GM21390 (cell line): Measurements from ENCODE around the gene FKBP15.

Experiments
- ATAC-seq: cut with Tn5 transposase; IDR thresholded peaks from one replicate; pipeline ENCODE4 v1.9.1; 2021; ENCODE audit not compliant: unreplicated experiment

Gene FKBP15

DNA sequence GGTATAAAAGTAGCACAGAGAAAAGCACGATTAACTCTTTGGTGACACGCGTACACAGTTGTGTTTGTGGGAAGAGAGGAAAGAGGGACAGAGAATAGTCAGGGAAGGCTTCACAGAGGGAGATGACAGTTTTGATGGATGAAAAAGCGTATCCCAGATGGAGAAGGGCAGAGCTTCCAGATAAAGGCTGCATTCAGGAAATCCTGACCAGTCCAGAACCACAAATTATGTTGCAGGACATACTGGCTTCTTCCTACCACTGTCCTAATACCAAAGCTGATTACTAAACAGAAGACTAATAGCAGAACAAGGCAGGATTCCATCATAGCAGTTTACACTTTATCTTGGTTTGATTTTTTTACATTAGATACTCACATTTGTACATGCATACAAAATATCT lies 35.8 kb downstream of the FKBP15 start:
- no peak for ATAC-seq

DNA sequence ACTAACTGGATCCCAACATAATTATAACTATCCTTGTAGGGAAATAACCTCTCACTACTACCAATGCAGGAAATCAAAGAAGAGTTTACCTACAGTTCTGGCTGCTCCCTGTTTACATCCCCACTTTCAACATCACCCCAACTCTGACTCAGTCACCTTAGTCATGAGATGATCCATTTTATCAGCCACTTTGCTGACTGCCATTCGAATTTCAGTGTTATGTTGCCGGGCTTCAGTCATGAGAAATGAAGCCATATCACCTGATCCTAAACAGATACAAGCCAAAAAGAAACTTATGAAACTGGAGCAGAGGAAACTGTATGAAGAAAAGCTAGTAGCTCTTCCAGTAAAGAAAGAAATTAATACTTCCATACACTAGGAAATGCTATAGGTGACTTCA lies 36.5 kb downstream of the FKBP15 start:
- ATAC-seq: no peak

DNA sequence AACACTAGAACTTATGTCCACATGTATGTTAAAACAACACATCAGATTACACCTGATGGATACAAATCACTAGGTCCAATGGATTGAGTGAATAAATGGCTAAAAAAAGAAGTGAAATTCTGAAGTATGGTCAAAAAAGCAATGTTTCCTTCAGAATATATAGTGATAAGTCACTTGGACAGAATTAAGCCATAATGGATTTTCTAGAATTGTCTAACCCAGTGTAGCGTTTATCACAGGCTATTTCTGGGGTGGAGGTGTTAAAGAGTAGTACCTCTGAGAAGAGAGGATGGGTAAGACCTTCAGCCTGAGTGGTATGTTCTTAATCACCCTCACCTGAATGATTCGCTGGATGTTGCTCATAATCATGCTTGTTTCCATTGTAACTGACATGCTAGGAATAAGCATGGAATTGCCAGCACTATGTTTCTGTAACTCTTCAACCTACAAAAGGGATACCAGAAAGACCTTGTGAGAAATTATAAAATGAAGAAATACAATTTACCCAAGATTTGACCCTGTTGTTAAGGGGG lies 37.1 kb downstream of the FKBP15 start:
- ATAC-seq: no peak

DNA sequence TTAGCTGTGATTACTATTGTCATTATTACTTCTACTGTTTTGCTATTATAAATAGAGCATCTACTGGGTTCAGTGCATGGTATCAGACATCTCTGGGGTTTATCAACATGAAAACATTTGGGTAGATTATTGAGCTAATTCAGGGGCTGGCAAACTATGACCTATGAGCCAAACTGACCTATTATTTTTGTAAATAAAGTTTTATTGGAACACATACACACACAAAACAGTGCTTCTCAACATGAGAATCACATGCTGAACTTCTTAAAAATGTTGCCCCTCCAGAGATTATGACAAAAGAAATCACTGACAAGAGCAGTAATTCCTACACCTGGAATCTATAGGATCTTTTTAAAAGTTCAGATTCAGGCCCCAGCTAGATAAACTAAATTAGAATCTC lies 39.9 kb downstream of the FKBP15 start:
- ATAC-seq: no peak

DNA sequence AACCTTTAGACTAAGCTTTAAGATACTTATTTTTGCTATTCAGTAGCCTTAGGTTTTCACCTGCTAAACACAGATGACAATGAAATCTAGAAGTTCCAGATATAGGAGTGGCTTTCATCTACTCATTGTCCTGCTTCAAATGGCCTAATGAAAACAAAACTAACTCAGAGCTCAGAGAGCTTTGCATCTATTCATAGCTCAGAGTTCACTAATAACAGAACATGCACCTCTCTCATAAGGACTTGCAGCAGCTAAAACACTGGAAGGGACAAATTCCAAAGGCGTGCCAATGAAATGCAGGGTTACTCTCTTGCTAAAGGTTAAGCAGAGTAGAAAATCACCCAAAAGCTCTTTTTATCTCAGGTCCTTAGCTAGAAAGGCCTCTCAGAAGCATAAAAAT lies 41.2 kb downstream of the FKBP15 start:
- ATAC-seq: peak; percentile 81

DNA sequence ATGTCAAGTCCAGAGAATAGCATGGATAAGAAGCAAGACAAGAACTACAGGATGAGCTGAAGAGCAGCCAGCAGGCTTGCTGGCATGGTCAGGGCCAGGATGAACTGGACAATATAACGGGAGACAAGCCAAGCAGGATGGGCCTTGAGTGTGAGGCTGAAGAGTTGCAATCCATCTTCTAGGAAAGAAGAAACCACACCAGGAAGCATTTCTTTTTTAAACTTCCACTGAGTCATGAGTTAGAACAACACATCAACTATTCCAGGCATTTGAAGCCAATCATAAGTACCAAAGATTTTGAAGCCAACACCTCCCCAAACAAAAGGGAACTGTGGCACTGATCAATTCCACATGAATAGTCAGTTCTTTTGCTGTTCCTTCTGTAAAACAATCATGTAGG lies 43.0 kb downstream of the FKBP15 start:
- ATAC-seq: no peak

DNA sequence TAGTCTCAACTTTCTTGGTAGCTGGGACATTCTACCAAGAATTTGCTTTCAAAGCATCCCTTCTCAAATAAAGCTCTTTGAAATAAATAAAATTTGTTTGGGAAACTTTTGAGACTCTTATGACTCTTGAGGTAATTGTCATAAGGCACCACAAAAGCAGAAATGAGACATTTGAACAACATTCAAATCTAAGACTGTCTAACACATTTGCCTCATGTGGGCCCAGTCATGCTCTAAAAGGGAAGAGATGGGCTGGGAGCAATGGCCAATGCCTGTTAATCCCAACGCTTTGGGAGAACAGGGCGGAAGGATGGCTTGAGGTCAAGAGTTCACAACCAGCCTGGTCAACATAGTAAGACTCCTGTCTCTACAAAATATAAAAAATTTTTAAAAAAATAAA lies 43.8 kb downstream of the FKBP15 start:
- ATAC-seq: no peak

DNA sequence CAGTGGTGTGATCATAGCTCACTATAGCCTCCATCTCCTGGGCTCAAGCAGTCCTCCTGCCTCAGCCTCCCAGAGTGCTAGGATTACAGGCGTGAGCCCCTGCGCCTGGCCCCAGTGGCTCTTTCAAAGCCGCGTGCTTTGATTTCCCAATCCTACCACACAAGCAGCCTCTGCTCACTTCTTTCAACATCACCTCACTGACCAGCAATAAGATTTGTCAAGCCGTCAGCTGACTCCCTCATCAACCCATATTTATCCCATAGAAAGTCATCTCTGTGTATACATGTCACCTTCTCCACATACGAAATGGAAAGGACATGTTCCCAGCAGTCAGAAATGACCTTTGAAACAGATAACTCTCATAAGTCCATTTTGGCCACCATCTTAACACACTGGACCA lies 44.3 kb downstream of the FKBP15 start:
- ATAC-seq: no peak

DNA sequence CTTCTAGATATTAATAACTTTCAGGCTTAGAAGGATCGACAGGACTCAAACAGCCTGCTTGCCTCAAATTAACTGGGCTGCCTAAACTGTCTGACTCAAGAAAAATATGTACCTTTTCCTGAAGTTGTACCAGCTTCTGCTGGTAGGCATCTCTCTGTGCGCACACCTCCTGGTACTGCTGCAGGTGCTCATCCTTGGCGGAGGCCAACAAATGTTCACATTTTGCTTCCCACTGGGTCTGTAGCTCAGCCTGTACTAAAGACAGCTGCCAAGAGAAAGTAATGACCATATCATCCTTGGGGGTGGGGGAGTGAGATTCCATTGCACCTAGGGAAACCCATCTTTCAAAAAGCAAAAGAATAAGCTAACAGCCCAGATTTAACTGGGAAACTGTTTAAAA lies 47.7 kb downstream of the FKBP15 start:
- ATAC-seq: no peak

DNA sequence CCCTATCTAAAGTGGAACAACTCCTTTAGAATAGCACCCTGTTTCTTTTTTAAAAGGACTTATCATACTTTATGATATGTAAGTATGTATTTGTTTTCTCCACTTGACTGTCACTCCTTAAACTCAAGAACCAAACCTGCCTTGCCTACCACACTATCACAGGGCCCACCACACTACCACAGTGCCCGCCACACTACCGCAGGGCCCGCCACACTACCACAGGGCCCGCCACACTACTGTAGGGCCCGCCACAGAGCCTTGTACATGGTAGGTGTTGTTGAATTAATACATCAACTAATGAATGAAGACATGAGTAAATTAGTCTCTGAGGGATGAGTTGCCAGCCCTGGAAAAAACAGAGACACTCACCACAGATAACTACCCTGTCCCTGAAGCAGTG lies 52.3 kb downstream of the FKBP15 start:
- no peak for ATAC-seq

DNA sequence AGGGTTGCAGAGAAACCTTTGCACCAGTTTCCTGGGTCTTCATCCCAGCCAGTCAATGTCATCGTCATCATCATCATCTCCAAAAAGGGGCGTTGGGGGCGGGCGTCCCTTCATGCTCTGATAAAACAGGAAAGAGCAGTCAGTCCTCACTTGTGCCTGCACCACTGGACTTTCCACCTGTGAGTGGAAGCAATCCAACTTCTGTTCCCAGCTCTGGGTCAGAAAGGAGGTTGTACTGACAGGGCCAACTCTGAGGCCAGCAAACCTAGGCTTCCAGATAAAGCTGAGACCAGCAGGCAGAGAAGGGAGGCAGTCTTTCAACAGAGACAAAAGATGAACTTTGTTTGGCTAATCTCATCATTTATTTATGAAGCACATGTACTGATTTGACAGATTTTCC lies 55.0 kb downstream of the FKBP15 start:
- no peak for ATAC-seq

DNA sequence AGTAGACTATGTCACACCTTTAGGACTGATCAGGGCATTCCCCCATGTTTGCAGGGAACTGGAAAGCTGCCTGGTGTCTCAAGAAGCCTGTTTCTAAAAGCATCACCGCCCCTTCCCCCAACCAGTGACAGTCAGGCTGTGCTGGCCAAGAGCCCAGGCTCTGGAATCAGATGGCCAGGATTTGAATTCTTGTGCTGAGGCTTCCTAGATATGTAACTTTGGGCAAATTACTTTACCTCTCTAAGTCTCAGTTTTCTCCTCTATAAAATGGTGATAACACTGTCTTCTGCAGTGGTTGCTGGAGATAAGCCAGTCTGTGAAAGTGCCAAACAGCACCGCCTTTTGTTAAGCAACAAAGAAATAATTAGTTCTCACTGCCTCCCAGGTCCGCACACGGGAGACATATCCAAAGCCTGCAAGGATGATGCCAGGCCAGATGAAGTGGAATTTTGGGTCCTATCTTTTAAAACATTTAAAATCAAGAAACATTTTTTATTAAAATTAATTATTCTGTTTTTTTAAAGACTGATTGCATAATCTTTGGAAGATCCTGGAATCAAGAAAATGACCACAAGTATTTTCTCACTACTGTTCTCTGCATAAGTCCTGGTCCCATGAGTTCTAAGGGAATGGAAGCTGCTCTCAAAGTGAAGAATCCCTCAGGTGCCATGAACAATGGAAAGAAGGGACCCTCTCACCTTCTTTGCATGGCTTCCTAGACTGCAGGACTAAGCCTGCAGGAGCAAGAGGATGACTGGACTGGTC lies 56.4 kb downstream of the FKBP15 start:
- ATAC-seq: no peak

DNA sequence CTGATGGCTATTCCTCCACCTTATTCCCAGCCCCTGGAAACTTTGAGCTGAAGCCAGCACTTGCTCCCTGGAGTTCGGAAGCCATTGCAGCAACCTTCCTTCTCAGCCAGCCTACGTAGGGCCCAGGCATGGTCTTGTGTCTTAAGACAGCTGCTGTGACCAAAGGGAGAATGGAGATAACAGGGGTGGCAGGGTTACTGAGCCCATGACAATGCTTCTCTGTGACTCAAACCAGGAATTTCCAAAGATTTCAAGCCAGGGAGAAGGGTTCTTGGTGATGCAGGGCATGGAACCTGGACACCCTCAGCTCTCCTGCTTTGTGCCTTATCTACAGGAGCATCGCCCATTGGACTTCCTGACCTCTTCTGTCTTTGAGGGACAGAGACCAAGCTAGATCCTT lies 58.1 kb downstream of the FKBP15 start:
- ATAC-seq: no peak

DNA sequence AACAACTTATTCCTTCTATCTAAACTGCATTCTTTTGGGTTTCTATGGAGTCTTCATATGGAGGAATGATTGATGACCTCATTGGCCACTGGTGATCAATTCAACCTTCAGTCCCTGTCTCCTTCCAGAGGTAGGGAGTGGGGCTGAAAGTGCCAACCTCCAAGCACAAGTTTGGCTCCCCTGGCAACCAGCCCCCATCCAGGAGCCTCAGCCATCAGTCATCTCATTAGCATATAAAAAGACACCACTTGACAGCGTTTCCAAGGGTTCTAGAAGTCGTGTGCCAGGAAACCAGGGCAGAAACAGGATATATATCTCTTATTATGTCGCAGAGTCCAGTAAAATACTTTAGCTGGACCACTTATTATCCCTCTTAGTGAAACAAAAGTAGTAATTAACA lies 60.5 kb downstream of the FKBP15 start:
- no peak for ATAC-seq

DNA sequence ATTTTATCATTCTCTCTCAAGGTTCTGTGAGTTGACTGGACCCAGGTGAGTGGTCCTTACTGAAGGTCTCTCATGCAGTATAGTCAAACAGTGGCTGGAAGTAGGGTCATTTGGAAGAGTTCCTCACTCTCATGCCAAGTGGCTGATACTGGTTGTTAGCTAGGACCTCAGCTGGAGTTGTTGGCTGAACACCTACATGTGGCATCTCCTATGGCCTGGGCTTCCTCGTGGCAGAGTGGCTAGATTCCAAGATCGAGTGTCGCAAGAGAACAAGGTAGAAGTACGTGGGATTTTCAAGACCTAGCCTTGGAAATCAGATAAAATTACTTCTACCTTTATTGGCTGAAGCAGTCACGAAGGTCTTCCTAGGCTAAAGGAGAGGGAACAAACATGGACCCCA lies 62.6 kb downstream of the FKBP15 start:
- ATAC-seq: no peak

DNA sequence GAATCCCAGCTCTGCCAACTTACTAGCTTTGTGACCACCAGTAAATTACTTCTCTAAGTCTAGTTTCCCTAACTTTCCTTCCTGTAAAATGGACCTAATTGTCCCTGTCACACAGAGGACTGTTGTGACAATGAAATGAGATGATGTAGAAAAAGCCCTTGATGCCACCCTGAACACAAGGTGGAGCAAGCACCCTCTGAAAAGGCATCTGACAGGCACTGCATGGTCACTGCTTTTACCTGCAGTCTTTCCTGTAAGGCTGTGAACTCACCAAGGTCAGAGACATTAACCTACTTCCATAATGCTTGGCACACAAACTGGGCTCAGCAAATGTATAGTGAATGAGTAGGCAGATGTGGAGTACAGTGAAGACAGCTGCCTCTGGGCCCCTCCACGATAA lies 64.2 kb downstream of the FKBP15 start:
- no peak for ATAC-seq

DNA sequence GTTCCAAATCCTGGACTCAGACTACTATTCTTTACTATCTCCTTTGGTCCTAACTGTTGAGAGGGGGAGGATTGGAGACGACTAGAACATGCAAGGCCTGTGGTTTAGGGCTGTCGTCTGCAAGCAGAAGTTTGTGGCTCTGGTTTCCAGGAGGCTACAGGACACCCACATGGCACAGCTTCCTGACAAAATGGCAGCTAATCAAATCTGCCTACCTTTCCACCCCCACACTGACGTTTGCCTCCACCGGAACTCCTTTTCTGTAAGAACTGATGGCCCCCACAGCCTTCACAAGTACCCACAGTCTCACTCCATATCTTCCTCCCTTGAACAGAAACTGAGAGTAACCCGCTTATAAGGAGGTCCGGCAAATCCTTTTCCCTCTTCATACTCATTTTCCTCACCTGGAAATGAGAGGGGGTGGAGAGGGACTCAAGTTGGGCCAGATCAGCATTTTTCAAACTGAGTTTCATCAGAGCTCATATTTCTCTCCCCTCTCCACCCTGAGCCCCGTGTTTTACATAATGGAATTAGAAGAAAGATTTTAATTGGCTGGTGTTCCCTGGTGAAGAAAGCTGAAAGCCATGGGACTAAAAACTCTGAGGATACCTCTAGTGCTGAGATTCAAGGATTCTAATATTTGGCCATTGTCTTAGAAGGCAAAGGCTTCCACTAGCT lies 65.0 kb downstream of the FKBP15 start:
- no peak for ATAC-seq

DNA sequence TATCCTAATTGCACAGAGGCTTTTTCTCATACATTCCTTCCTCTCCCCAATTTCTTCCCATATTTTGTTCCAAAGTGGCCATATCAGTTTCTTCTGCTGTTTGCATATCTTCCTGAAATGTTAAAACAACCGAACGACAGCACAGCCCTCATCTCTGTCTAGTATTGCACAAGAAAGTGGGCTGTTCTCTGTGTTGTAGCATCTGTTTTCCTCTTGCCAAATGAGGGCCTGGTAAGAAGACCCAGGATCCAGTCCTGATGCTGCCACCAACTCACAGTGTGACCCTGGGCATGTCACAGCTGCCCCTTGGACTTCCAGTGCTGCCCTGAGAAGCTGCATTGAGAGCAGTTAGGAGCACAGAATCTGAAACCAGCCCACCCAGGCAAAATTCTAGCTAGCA lies 66.1 kb downstream of the FKBP15 start:
- no peak for ATAC-seq

DNA sequence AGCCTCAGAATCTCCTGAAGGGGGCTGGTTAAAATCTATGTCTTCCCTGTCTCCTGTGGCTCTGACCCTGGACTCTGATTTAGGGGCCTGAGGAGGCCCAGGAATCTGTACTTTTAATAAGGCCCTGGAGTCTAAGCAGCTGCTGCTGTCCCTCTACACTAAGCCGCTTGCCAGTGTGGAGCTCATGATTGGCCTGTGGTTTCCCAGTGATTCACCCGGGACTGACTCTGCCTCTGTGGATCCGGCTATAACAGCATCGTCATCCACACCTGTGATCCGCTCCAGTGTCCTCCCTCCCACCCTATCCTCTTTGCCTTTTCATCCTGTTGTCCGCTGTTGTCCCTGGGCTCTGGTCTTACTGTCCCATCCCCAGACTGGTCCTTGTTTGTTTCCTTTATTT lies 66.6 kb downstream of the FKBP15 start:
- no peak for ATAC-seq

DNA sequence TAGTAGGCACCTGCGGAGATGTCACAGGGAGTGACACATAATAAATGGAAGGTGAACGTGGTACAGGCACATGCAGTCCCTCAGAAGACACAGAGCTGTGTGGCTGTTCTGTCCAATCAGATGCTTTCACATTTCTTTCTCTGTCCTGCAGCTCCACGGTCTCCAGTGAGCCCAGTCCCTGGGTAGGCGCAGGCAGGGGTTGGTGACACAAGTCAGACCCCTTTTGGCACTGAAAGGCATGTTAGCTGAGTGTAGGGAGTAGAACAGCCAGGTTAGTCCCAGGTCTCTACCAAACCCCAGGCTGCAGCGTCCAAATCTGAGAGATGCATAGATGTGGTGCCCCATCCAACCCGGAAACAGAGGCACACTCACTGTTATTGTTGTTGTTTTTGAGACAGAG lies 67.5 kb downstream of the FKBP15 start:
- no peak for ATAC-seq

DNA sequence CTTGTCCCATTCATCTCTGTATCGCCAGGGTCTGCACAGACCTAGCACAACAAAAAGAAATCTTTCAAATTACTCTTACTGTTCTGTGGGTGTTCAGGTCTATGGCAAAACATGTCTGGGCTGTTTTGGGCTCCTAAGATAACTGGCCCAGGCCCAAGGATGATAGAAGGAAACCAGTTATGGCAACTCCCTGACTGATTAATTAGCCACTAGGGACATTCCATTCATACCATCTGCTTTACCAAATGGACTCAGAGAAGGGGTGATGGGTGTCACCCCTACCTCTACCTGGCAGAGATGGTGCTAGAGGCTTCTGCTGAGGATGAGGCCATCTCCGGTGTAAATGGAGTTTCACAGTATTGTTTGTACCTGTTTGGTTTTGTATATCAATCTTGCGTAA lies 68.4 kb downstream of the FKBP15 start:
- no peak for ATAC-seq
